Stimulated activated CD4-positive, alpha-beta T cell treated with anti-CD3 and anti-CD28 coated beads, TNF-alpha, amount 100 ng/mL, for 24 hours (primary cell): ENCODE results near the gene RADIL.

Experiments used
- DNase-seq, 3 experiments: peaks; one replicate each; pipeline ENCODE4 v3.0.0-alpha.2; 2020; ENCODE audit warnings: low read depth in 3 of 3

Gene RADIL

GRCh38 chr7:4831723-4832495 is 51.6 kb downstream of the RADIL start:
- DNase-seq: no peak

- DNase-seq: peak; percentile 17 to 52 (median 29)
Observed at GRCh38 chr7:4830176-4830575, 53.3 kb downstream of the RADIL start.

GRCh38 chr7:4828720-4829383 is 54.7 kb downstream of the RADIL start:
- DNase-seq: no peak

- DNase-seq: no peak
Observed at GRCh38 chr7:4825081-4825480, 58.4 kb downstream of the RADIL start.

- no peak for DNase-seq
Observed at GRCh38 chr7:4824120-4824775, 59.3 kb downstream of the RADIL start.

- DNase-seq: no peak
Observed at GRCh38 chr7:4823441-4824119, 59.9 kb downstream of the RADIL start.

- no peak for DNase-seq
Observed at GRCh38 chr7:4822677-4823076, 60.8 kb downstream of the RADIL start.

GRCh38 chr7:4820967-4821471 is 62.5 kb downstream of the RADIL start:
- DNase-seq: no peak

GRCh38 chr7:4820405-4820966 is 63.0 kb downstream of the RADIL start:
- no peak for DNase-seq

GRCh38 chr7:4819560-4820404 is 63.7 kb downstream of the RADIL start:
- no peak for DNase-seq

GRCh38 chr7:4818000-4818794 is 65.3 kb downstream of the RADIL start:
- DNase-seq: no peak

- no peak for DNase-seq
Observed at GRCh38 chr7:4817178-4817901, 66.2 kb downstream of the RADIL start.

- no peak for DNase-seq
Observed at GRCh38 chr7:4816419-4817080, 67.0 kb downstream of the RADIL start.

GRCh38 chr7:4815609-4816418 is 67.7 kb downstream of the RADIL start:
- DNase-seq: no peak

GRCh38 chr7:4815121-4815520 is 68.4 kb downstream of the RADIL start:
- DNase-seq: no peak

- DNase-seq: no peak
Observed at GRCh38 chr7:4814433-4814832, 69.1 kb downstream of the RADIL start.

- no peak for DNase-seq
Observed at GRCh38 chr7:4809666-4810065, 73.8 kb downstream of the RADIL start.

GRCh38 chr7:4809091-4809591 is 74.4 kb downstream of the RADIL start:
- peak in 1 of 3 experiments; percentile 29 for DNase-seq
